Pulmonary artery endothelial cell (primary cell): ENCODE measurements around the gene PRELP. TPM values are rescaled to one million over a fixed set of nuclear protein-coding genes. Genes with fewer than 3 reads are reported as not detected.

Experiments
- DNase-seq: peaks from one replicate; pipeline ENCODE4 v3.0.0-alpha.2; 2011; ENCODE audit warnings: low read depth, low spot score
- total RNA-seq: library from RNA; depleted of rRNA; stranded (reverse); fragments of >200 nt; gene quantifications from 2 replicates; pipeline ENCODE4 v1.2.3, GENCODE V29; 2014

PRELP gene
- total RNA-seq, 1 donor from 2014 or later, result not detected

GRCh38 chr1:203477748-203478147 is 2.1 kb downstream of the PRELP start:
- DNase-seq, result no peak

- no peak for DNase-seq
Observed at GRCh38 chr1:203478231-203478630, 2.6 kb downstream of the PRELP start.

GRCh38 chr1:203478986-203479385 is 3.4 kb downstream of the PRELP start:
- DNase-seq, result no peak

- DNase-seq, result no peak
Observed at GRCh38 chr1:203479646-203480045, 4.0 kb downstream of the PRELP start.

- DNase-seq, result no peak
Observed at GRCh38 chr1:203480084-203480483, 4.5 kb downstream of the PRELP start.

- DNase-seq, result no peak
Observed at GRCh38 chr1:203480525-203481084, 5.0 kb downstream of the PRELP start.

GRCh38 chr1:203481196-203481595 is 5.6 kb downstream of the PRELP start:
- no peak for DNase-seq

- no peak for DNase-seq
Observed at GRCh38 chr1:203486618-203487370, 11.2 kb downstream of the PRELP start.

GRCh38 chr1:203488539-203488938 is 12.9 kb downstream of the PRELP start:
- DNase-seq, result no peak

- no peak for DNase-seq
Observed at GRCh38 chr1:203490607-203491006, 15.0 kb downstream of the PRELP start.

GRCh38 chr1:203491664-203492063 is 16.1 kb downstream of the PRELP start:
- no peak for DNase-seq

- no peak for DNase-seq
Observed at GRCh38 chr1:203492082-203492747, 16.6 kb downstream of the PRELP start.

GRCh38 chr1:203492748-203493130 is 17.1 kb downstream of the PRELP start:
- no peak for DNase-seq

- no peak for DNase-seq
Observed at GRCh38 chr1:203493901-203494300, 18.3 kb downstream of the PRELP start, which contains the start of gene OPTC. Gene OPTC, plus strand, starts transcription at chr1:203494153. Its CDS starts 1,853 bp downstream, at chr1:203496006.

GRCh38 chr1:203495845-203496244 is 20.2 kb downstream of the PRELP start:
- no peak for DNase-seq

- no peak for DNase-seq
Observed at GRCh38 chr1:203497269-203497777, 21.7 kb downstream of the PRELP start.

GRCh38 chr1:203499643-203500278 is 24.2 kb downstream of the PRELP start:
- DNase-seq, result no peak

GRCh38 chr1:203500279-203500678 is 24.7 kb downstream of the PRELP start:
- DNase-seq, result no peak

GRCh38 chr1:203503836-203504235 is 28.2 kb downstream of the PRELP start:
- DNase-seq, result no peak

GRCh38 chr1:203504400-203505250 is 29.0 kb downstream of the PRELP start:
- DNase-seq, result peak; percentile 43
